Activated naive CD4-positive, alpha-beta T cell treated with anti-CD3 and anti-CD28 coated beads, Interleukin-2, amount 50 U/mL, for 72 hours (primary cell): Measurements from ENCODE around the gene NAA40. TPM values are rescaled to one million over a fixed set of nuclear protein-coding genes. Genes with fewer than 3 reads are reported as not detected.

Experiments used
- ATAC-seq, 2 donors: fragments of 150-1000 bp; cut with Tn5 transposase; 2 replicates each; pipeline ENCODE4 v1.10.0; 2021; ENCODE audit warnings: mild to moderate bottlenecking in 2 of 2, moderate library complexity in 2 of 2
- DNase-seq, 2 donors: peaks; one replicate each; pipeline ENCODE4 v3.0.0; 2021 to 2022; ENCODE audit warnings: low spot score in 2 of 2
- H3K27ac Mint-ChIP-seq, 2 donors: one replicate each; pipeline ENCODE4 v1.8.0; 2022; ENCODE audit warnings: mild to moderate bottlenecking in 2 of 2, mixed read lengths in 2 of 2
- H3K36me3 Mint-ChIP-seq, 2 donors: one replicate each; pipeline ENCODE4 v1.8.0; 2022; ENCODE audit warnings: mixed read lengths in 2 of 2
- H3K9me3 Mint-ChIP-seq, 2 donors: one replicate each; pipeline ENCODE4 v1.8.0; 2022; ENCODE audit warnings: mixed read lengths in 2 of 2
- total RNA-seq, 2 donors: library from RNA; stranded (reverse); gene quantifications; one replicate each; pipeline ENCODE4 v1.2.3, GENCODE V29; 2022

Gene NAA40
- total RNA-seq, 2 donors from 2014 or later: 23.5 to 25.4 TPM

GRCh38 chr11:63909591-63910506 lies 29.0 kb upstream of the NAA40 start:
- Mint-ChIP-seq H3K36me3 (no peaks in the 10 kb centered on the region), H3K27ac (peak overlapping the region in 1 of 2 donors; percentile 52), H3K9me3 (no peaks in the 10 kb centered on the region)
- ATAC-seq (no peak), DNase-seq (no peak)

GRCh38 chr11:63910675-63911074 lies 28.1 kb upstream of the NAA40 start:
- Mint-ChIP-seq H3K36me3 (no peaks in the 10 kb centered on the region), H3K27ac (no peak overlapping the region), H3K9me3 (no peaks in the 10 kb centered on the region)
- DNase-seq (no peak), ATAC-seq (no peak)

- H3K9me3 Mint-ChIP-seq: no peaks in the 10 kb centered on the region
- no peaks in the 10 kb centered on the region for H3K36me3 Mint-ChIP-seq
- DNase-seq (no peak), ATAC-seq (no peak)
- H3K27ac Mint-ChIP-seq: no peak overlapping the region
These were observed 27.4 kb upstream of the NAA40 start for GRCh38 chr11:63911440-63911839.

GRCh38 chr11:63911876-63912275 lies 26.9 kb upstream of the NAA40 start:
- no peak for DNase-seq
- ATAC-seq: no peak
- no peaks in the 10 kb centered on the region for H3K9me3 Mint-ChIP-seq
- no peaks in the 10 kb centered on the region for H3K36me3 Mint-ChIP-seq
- H3K27ac Mint-ChIP-seq: peak overlapping the region in 1 of 2 donors; percentile 29

- Mint-ChIP-seq H3K36me3 (no peaks in the 10 kb centered on the region), H3K9me3 (no peaks in the 10 kb centered on the region), H3K27ac (peak overlapping the region in 1 of 2 donors; percentile 29)
- ATAC-seq: no peak
- no peak for DNase-seq
These were observed 26.1 kb upstream of the NAA40 start for GRCh38 chr11:63912678-63913077.

GRCh38 chr11:63913866-63914830 lies 24.7 kb upstream of the NAA40 start:
- no peak for ATAC-seq
- Mint-ChIP-seq H3K9me3 (no peaks in the 10 kb centered on the region), H3K27ac (no peak overlapping the region), H3K36me3 (no peaks in the 10 kb centered on the region)
- no peak for DNase-seq

GRCh38 chr11:63914896-63915691 lies 23.7 kb upstream of the NAA40 start:
- H3K9me3 Mint-ChIP-seq: no peaks in the 10 kb centered on the region
- no peak overlapping the region for H3K27ac Mint-ChIP-seq
- H3K36me3 Mint-ChIP-seq: no peaks in the 10 kb centered on the region
- DNase-seq (no peak), ATAC-seq (no peak)

- ATAC-seq (peak in 1 of 2 donors; percentile 36), DNase-seq (peak in 1 of 2 donors; percentile 63)
- no peaks in the 10 kb centered on the region for H3K36me3 Mint-ChIP-seq
- H3K27ac Mint-ChIP-seq: no peak overlapping the region
- H3K9me3 Mint-ChIP-seq: no peaks in the 10 kb centered on the region
These were observed 22.6 kb upstream of the NAA40 start for GRCh38 chr11:63915961-63916836.

GRCh38 chr11:63916837-63917691 lies 21.7 kb upstream of the NAA40 start, which contains the start of gene RCOR2:
TSS of gene RCOR2 (minus strand) at chr11:63917164. CDS start at chr11:63916456, 708 bp downstream.
- no peak within 1 kb of the TSS for H3K27ac Mint-ChIP-seq
- DNase-seq (peak in 1 of 2 donors; percentile 68), ATAC-seq (peak; percentile 33 to 70)
- H3K36me3 Mint-ChIP-seq: no peaks in the 10 kb centered on the region
- no peaks in the 10 kb centered on the region for H3K9me3 Mint-ChIP-seq

GRCh38 chr11:63917692-63918506 lies 20.9 kb upstream of the NAA40 start:
- no peak for DNase-seq
- Mint-ChIP-seq H3K36me3 (no peaks in the 10 kb centered on the region), H3K9me3 (no peaks in the 10 kb centered on the region), H3K27ac (no peak overlapping the region)
- peak in 1 of 2 donors; percentile 20 for ATAC-seq

GRCh38 chr11:63918507-63919191 lies 20.2 kb upstream of the NAA40 start:
- no peaks in the 10 kb centered on the region for H3K36me3 Mint-ChIP-seq
- ATAC-seq (no peak), DNase-seq (no peak)
- no peak overlapping the region for H3K27ac Mint-ChIP-seq
- H3K9me3 Mint-ChIP-seq: no peaks in the 10 kb centered on the region

- H3K9me3 Mint-ChIP-seq: no peaks in the 10 kb centered on the region
- ATAC-seq: no peak
- no peak overlapping the region for H3K27ac Mint-ChIP-seq
- no peaks in the 10 kb centered on the region for H3K36me3 Mint-ChIP-seq
- no peak for DNase-seq
These were observed 19.3 kb upstream of the NAA40 start for GRCh38 chr11:63919267-63920125.
